Sigmoid colon (tissue), 7 donors: ENCODE measurements around the gene PLEKHN1. TPM values are rescaled to one million over a fixed set of nuclear protein-coding genes. Genes with fewer than 3 reads are reported as not detected.
A peak's percentile ranks its signal among the peaks of the same experiment; 100 is the strongest.

Source experiments
- DNase-seq: peaks from one replicate; pipeline ENCODE4 v3.0.0-alpha.2; 2019
- H3K27ac ChIP-seq, 4 donors: fragments of 200-600 bp; sonication (generic); one replicate each; pipeline ENCODE4 v1.5.1; 2016 to 2019; ENCODE audit warnings: mild to moderate bottlenecking in 1 of 4
- H3K27me3 ChIP-seq, 3 donors: fragments of 200-600 bp; sonication (generic); one replicate each; pipeline ENCODE4 v1.5.1; 2019; ENCODE audit warnings: mild to moderate bottlenecking in 1 of 3
- H3K36me3 ChIP-seq, 4 donors: fragments of 200-600 bp; sonication (generic); one replicate each; pipeline ENCODE4 v1.5.1; 2016 to 2019
- H3K4me1 ChIP-seq, 4 donors: fragments of 200-600 bp; sonication (generic); one replicate each; pipeline ENCODE4 v1.5.1; 2017 to 2019
- H3K4me3 ChIP-seq, 4 donors: fragments of 200-600 bp; sonication (generic); one replicate each; pipeline ENCODE4 v1.5.1; 2017 to 2019; ENCODE audit warnings: mild to moderate bottlenecking in 2 of 4, moderate library complexity in 1 of 4
- H3K9me3 ChIP-seq, 4 donors: fragments of 200-600 bp in 3 of 4; sonication (generic) in 3 of 4; one replicate each; pipeline versions ENCODE4 v1.5.1 to v1.6.1; 2013 to 2019
- EP300 ChIP-seq, 4 donors: sonication (generic); formaldehyde crosslinking; IDR thresholded peaks; one replicate each; pipeline ENCODE4 v1.6.1; 2017; ENCODE audit warnings: antibody characterized with exemption in 4 of 4
- POLR2A ChIP-seq, 2 donors: fragments of 450-650 bp; IDR thresholded peaks; one replicate each; pipeline ENCODE4 v1.6.1; 2016; ENCODE audit warnings: antibody characterized with exemption in 2 of 2, mild to moderate bottlenecking in 2 of 2, moderate library complexity in 2 of 2
- POLR2AphosphoS5 ChIP-seq, 4 donors: sonication (generic); formaldehyde crosslinking; IDR thresholded peaks; one replicate each; pipeline ENCODE4 v1.6.1; 2017; ENCODE audit warnings: antibody characterized with exemption in 4 of 4
- WGBS, 2 donors: extraction: QIAGEN DNeasy Blood & Tissue Kit; methylation state at CpG; one replicate each; pipeline ENCODE4 v1.1.7; 2013; 5-methylcytosine and 5-hydroxymethylcytosine counted together
- intact Hi-C: fragments of 100-400 bp; cut with DNase I; formaldehyde crosslinking; loops from one replicate; pipeline ENCODE4 v1.15.1; 2023
- polyA plus RNA-seq, 3 donors: library from polyadenylated mRNA; stranded (reverse); fragments of 200-250 nt; gene quantifications; one replicate each; pipeline ENCODE4 v1.2.3, GENCODE V29; 2013
- total RNA-seq, 4 donors: library from RNA; depleted of rRNA; stranded (reverse); fragments of >200 nt; gene quantifications; one replicate each; pipeline ENCODE4 v1.1.0, GENCODE V29; 2016
- TF ChIP-seq, protein P1 (sequence below), 4 experiments: fragments of 450-650 bp in 3 of 4; fragments of 200-600 bp in 1 of 4; IDR thresholded peaks; one replicate each; pipeline ENCODE4 v1.5.1; 2016 to 2019; ENCODE audit warnings: antibody characterized with exemption in 4 of 4, mild to moderate bottlenecking in 3 of 4, moderate library complexity in 2 of 4
- donor health status: healthy with polysubstance abuse.
- donor health status: Bipolar disorder and iron deficiency.
- donor health status: healthy.

The PLEKHN1 gene, protein sequence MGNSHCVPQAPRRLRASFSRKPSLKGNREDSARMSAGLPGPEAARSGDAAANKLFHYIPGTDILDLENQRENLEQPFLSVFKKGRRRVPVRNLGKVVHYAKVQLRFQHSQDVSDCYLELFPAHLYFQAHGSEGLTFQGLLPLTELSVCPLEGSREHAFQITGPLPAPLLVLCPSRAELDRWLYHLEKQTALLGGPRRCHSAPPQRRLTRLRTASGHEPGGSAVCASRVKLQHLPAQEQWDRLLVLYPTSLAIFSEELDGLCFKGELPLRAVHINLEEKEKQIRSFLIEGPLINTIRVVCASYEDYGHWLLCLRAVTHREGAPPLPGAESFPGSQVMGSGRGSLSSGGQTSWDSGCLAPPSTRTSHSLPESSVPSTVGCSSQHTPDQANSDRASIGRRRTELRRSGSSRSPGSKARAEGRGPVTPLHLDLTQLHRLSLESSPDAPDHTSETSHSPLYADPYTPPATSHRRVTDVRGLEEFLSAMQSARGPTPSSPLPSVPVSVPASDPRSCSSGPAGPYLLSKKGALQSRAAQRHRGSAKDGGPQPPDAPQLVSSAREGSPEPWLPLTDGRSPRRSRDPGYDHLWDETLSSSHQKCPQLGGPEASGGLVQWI
- total RNA-seq (not detected), polyA plus RNA-seq (1 to 10 TPM in 1 of 3 donors, under 1 TPM in 1, not detected in 1; 0.46 to 1.5 TPM)

DNA sequence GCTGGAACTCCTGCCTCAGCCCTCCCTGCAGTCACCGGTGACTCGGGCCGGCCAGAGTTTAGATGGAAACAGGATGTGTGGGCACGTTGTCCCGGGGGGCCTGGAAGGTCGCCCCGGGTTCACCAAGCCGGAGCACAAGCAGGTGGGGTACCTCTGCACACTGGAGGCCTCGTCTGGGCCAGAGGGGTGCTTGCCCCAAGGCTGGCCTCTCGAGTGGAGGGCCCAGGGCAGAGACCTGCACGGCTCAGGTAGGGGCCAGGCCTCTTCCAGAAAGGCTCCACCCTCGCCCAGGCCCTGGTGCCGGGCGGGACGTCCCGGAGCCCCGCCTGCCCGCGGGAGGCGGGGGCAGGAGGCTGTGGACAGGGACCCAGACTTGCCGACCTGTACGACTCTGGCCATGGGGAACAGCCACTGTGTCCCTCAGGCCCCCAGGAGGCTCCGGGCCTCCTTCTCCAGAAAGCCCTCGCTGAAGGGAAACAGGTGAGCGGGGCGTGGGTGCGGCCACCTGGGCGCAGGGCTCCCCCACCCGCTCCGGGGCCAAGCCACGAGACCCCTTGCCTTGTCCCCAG lies at the start of gene PLEKHN1:
PLEKHN1 (plus strand) TSS at position 348 of the 569 bp plus-strand sequence; CDS start at position 398, 50 bp downstream.
- no peak for TF ChIP-seq EP300 (IDR thresholded peaks at IDR 0.05)
- no peak for TF ChIP-seq POLR2AphosphoS5 (IDR thresholded peaks at IDR 0.05)
- TF ChIP-seq, protein P1, sequence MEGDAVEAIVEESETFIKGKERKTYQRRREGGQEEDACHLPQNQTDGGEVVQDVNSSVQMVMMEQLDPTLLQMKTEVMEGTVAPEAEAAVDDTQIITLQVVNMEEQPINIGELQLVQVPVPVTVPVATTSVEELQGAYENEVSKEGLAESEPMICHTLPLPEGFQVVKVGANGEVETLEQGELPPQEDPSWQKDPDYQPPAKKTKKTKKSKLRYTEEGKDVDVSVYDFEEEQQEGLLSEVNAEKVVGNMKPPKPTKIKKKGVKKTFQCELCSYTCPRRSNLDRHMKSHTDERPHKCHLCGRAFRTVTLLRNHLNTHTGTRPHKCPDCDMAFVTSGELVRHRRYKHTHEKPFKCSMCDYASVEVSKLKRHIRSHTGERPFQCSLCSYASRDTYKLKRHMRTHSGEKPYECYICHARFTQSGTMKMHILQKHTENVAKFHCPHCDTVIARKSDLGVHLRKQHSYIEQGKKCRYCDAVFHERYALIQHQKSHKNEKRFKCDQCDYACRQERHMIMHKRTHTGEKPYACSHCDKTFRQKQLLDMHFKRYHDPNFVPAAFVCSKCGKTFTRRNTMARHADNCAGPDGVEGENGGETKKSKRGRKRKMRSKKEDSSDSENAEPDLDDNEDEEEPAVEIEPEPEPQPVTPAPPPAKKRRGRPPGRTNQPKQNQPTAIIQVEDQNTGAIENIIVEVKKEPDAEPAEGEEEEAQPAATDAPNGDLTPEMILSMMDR (IDR thresholded peaks at IDR 0.05) = no peak
- no peak for TF ChIP-seq POLR2A (IDR thresholded peaks at IDR 0.05)
- WGBS, 2 donors = 4 to 5% methylated on average over 31 of the region's 31 CpGs
- H3K36me3 ChIP-seq = peaks cover 0 to 14% (median 0%) of the 10 kb centered on the region in 4 donors
- H3K27ac ChIP-seq = peak within 1 kb of the TSS in 3 of 4 donors; percentile 41 to 56 (median 46)
- intact Hi-C loops = no loop called here
- peak within 1 kb of the TSS; percentile 32 to 65 (median 56) for H3K4me3 ChIP-seq
- no peak for DNase-seq
- no peaks in the 10 kb centered on the region for H3K9me3 ChIP-seq
- H3K27me3 ChIP-seq = peaks cover 10 to 47% (median 31%) of the 10 kb centered on the region in 3 donors
- peaks cover 0 to 23% (median 19%) of the 10 kb centered on the region in 4 donors for H3K4me1 ChIP-seq

DNA sequence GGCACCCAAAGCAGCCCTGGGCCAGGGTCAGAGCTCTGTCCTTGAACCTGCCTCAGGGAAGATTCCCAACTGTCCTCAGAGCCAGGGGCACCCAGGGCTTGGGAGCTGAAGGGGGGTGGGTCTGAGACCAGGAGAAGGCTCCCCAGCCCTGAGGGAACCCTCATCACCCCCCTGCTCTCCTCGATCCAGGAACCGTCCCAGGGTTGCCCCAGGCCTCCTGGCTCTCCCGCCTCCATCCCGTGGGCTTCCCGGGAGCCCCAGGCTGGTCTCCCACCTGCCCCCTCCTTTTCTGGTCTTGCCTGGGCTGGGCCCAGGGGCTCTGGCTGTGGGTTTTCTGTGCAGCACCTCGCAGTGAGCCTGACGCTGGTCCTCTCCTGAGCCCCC lies 49.2 kb upstream of the PLEKHN1 start:
- WGBS, 2 donors = 11 to 62% methylated on average over 7 of the region's 7 CpGs
- intact Hi-C loops = no loop called here
- no peaks in the 10 kb centered on the region for H3K9me3 ChIP-seq
- H3K4me3 ChIP-seq = no peak overlapping the region
- no peak overlapping the region for H3K27ac ChIP-seq
- H3K36me3 ChIP-seq = no peaks in the 10 kb centered on the region
- TF ChIP-seq, protein P1 (IDR thresholded peaks at IDR 0.05) = no peak
- no peak for TF ChIP-seq POLR2A (IDR thresholded peaks at IDR 0.05)
- TF ChIP-seq POLR2AphosphoS5 (IDR thresholded peaks at IDR 0.05) = no peak
- TF ChIP-seq EP300 (IDR thresholded peaks at IDR 0.05) = no peak
- DNase-seq = no peak
- peaks cover 0 to 63% (median 21%) of the 10 kb centered on the region in 3 donors for H3K27me3 ChIP-seq
- H3K4me1 ChIP-seq = peaks cover 0 to 36% (median 33%) of the 10 kb centered on the region in 4 donors

DNA sequence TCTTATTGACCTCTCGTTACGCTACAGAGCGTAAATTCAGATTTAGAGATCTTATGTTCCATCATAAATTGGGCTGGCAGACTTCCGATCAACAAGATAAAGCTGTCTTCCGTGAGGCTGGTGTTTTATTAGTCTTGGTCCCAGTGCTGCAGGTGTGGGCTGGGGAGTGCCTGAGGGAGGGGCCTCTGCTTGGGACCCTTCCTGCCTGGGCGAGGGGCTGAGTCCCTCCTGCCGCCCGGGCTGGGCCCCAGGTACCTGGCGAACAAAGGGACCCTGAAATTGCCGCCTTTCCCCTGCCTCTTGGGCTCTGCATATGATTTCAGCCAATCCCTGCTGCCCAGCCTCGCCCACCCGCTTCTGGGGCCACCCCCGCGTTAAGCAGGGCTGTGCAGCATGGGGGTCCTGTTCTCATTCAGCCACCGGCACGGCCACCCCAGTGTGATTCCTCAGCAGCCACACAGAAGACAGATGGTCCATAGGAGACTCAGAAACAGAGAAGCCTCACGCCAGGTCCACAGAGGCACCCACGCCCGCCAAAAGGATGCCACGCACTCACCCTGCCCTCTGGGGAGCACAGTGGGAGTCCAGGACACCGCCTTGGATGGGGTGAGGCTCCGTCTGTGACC lies 48.7 kb upstream of the PLEKHN1 start:
- intact Hi-C loops = no loop called here
- 12 to 64% methylated on average over 22 of the region's 22 CpGs for WGBS, 2 donors
- no peak for DNase-seq
- Histone ChIP-seq H3K36me3 (no peaks in the 10 kb centered on the region), H3K27me3 (peaks cover 0 to 65% (median 21%) of the 10 kb centered on the region in 3 donors), H3K9me3 (no peaks in the 10 kb centered on the region), H3K4me1 (peaks cover 0 to 36% (median 33%) of the 10 kb centered on the region in 4 donors), H3K4me3 (no peak overlapping the region), H3K27ac (no peak overlapping the region)
- TF ChIP-seq POLR2AphosphoS5 (IDR thresholded peaks at IDR 0.05) (no peak), EP300 (IDR thresholded peaks at IDR 0.05) (no peak), POLR2A (IDR thresholded peaks at IDR 0.05) (no peak)
- TF ChIP-seq, protein P1 (IDR thresholded peaks at IDR 0.05) = no peak

DNA sequence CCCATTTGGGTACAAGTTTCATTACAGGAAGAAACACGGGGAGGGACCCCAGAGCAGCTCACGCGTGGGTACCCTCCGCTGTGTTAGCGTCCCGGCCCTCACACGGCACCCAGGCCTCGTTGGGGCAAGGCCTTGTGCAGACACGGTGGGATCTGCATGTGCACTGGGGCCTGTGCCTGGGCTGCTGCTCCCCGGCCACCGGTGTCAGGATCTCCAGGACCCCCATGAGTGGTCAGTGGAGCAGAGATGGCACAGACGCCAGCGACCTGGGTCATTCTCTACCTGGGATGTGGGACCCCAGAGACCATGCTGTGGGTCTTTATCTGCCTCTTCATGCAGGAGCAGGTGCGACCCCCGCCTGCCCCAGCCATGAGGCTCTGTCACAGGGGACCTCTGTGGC lies 47.9 kb upstream of the PLEKHN1 start:
- no peaks in the 10 kb centered on the region for H3K9me3 ChIP-seq
- H3K36me3 ChIP-seq = no peaks in the 10 kb centered on the region
- DNase-seq = no peak
- WGBS, 2 donors = 64 to 81% methylated on average over 15 of the region's 15 CpGs
- H3K4me3 ChIP-seq = no peak overlapping the region
- TF ChIP-seq POLR2A (IDR thresholded peaks at IDR 0.05) (no peak), EP300 (IDR thresholded peaks at IDR 0.05) (no peak), POLR2AphosphoS5 (IDR thresholded peaks at IDR 0.05) (no peak)
- TF ChIP-seq, protein P1 (IDR thresholded peaks at IDR 0.05) = no peak
- intact Hi-C loops = no loop called here
- no peak overlapping the region for H3K27ac ChIP-seq
- H3K27me3 ChIP-seq = peaks cover 0 to 68% (median 21%) of the 10 kb centered on the region in 3 donors
- peaks cover 0 to 44% (median 39%) of the 10 kb centered on the region in 4 donors for H3K4me1 ChIP-seq
